GM12878 (cell line): Measurements from ENCODE around the gene ZC3H15. TPM values are rescaled to one million over a fixed set of nuclear protein-coding genes. Genes with fewer than 3 reads are reported as not detected.

Source experiments
- ATAC-seq: fragments of 200-7000 bp; cut with Tn5 transposase; 3 replicates; pipeline ENCODE4 v1.9.1; 2020; ENCODE audit warnings: mild to moderate bottlenecking, moderate library complexity
- BruUV-seq: library from RNA; stranded (reverse); fragments of 400-500 nt; replicated peaks from 2 replicates; lab custom pipeline; 2021; lab: Mats Ljungman, UMichigan
- CTCF ChIA-PET: fragments of 300-600 bp; sonication (Branson Sonifier 250); formaldehyde crosslinking; extraction: SDS; loops from one replicate; lab custom pipeline; 2021; ENCODE audit warnings: inconsistent platforms; lab: Yijun Ruan, JAX
- POLR2A ChIA-PET: fragments of 350-600 bp; formaldehyde crosslinking; extraction: SDS; loops from one replicate; lab custom pipeline; 2021; ENCODE audit warnings: inconsistent platforms; lab: Charles Lee
- RAD21 ChIA-PET: fragments of 300-600 bp; sonication (Branson Sonifier 250); formaldehyde crosslinking; loops from one replicate; lab custom pipeline; 2023; ENCODE audit warnings: antibody characterized with exemption; ENCODE audit not compliant: unreplicated experiment; lab: Charles Lee
- SMC1A ChIA-PET: fragments of 300-600 bp; sonication (Branson Sonifier 250); formaldehyde crosslinking; loops from one replicate; lab custom pipeline; 2023; ENCODE audit not compliant: unreplicated experiment, uncharacterized antibody; lab: Charles Lee
- DNase-seq: peaks from one replicate; pipeline ENCODE4 v3.0.0-alpha.2; 2011; ENCODE audit warnings: low read depth, low spot score
- FAIRE-seq: peaks from 3 replicates; lab custom pipeline; 2011; peaks lifted over from hg19 to GRCh38; lab: Jason Lieb, UNC
- H2AFZ ChIP-seq: 2 replicates; pipeline ENCODE4 v1.6.0; 2011; ENCODE audit warnings: low read depth, low read length, control low read depth; ENCODE audit not compliant: control insufficient read depth
- H3K27ac ChIP-seq: 2 replicates; pipeline ENCODE4 v1.5.1; 2011; ENCODE audit warnings: control low read depth; ENCODE audit not compliant: control insufficient read depth, insufficient read depth
- H3K27me3 ChIP-seq, 2 experiments: replicated peaks in 1 of 2; 2 replicates each; pipeline versions ENCODE4 v1.6.0 to v1.6.1; 2011; ENCODE audit warnings: low read length in 1 of 2; ENCODE audit not compliant: control insufficient read depth in 2 of 2, insufficient read depth in 2 of 2
- H3K36me3 ChIP-seq, 2 experiments: 2 replicates each; pipeline ENCODE4 v1.5.1; 2011; ENCODE audit warnings: low read length in 1 of 2; ENCODE audit not compliant: control insufficient read depth in 2 of 2, insufficient read depth in 2 of 2
- H3K4me1 ChIP-seq: 2 replicates; pipeline ENCODE4 v1.6.1; 2011; ENCODE audit warnings: mild to moderate bottlenecking, low read length, moderate library complexity, mixed read lengths; ENCODE audit not compliant: control insufficient read depth, insufficient read depth
- H3K4me2 ChIP-seq: 2 replicates; pipeline ENCODE4 v1.6.0; 2011; ENCODE audit warnings: control low read depth; ENCODE audit not compliant: control insufficient read depth, insufficient read depth
- H3K4me3 ChIP-seq: fragments of 200-600 bp; sonication (generic); 2 replicates; pipeline ENCODE4 v1.5.1; 2016
- H3K79me2 ChIP-seq: 2 replicates; pipeline ENCODE4 v1.6.0; 2011; ENCODE audit warnings: low read length; ENCODE audit not compliant: control insufficient read depth, insufficient read depth
- H3K9ac ChIP-seq: 2 replicates; pipeline ENCODE4 v1.8.0; 2011; ENCODE audit warnings: low read length, control low read depth, mixed read lengths; ENCODE audit not compliant: control insufficient read depth, insufficient read depth
- H3K9me3 ChIP-seq: replicated peaks from 3 replicates; pipeline ENCODE4 v1.5.1; 2011; ENCODE audit warnings: mild to moderate bottlenecking, low read length; ENCODE audit not compliant: control insufficient read depth, insufficient read depth
- H4K20me1 ChIP-seq: 2 replicates; pipeline ENCODE4 v1.6.0; 2011; ENCODE audit not compliant: control insufficient read depth, insufficient read depth
- BHLHE40 ChIP-seq, 2 experiments: fragments of 450-650 bp in 1 of 2; IDR thresholded peaks; 2 replicates each; pipeline ENCODE4 v1.6.1; 2011 to 2017; ENCODE audit warnings: low read depth in 2 of 2, borderline replicate concordance in 1 of 2, improper control_type of control experiment in 1 of 2, low read length in 1 of 2, mild to moderate bottlenecking in 1 of 2
- DPF2 ChIP-seq: fragments of 450-650 bp; IDR thresholded peaks from 2 replicates; pipeline ENCODE4 v1.6.1; 2017; ENCODE audit warnings: mild to moderate bottlenecking
- EP300 ChIP-seq, 2 experiments: fragments of 150-350 bp in 1 of 2; IDR thresholded peaks; 2 replicates each; pipeline ENCODE4 v1.6.1; 2011 to 2012; ENCODE audit warnings: low read depth in 2 of 2, low read length in 2 of 2, borderline replicate concordance in 1 of 2, improper control_type of control experiment in 1 of 2, inconsistent platforms in 1 of 2; ENCODE audit not compliant: control insufficient read depth in 1 of 2
- PAX5 ChIP-seq: IDR thresholded peaks from 2 replicates; pipeline ENCODE4 v1.6.1; 2011; ENCODE audit warnings: low read depth, low read length, borderline replicate concordance
- RAD51 ChIP-seq: fragments of 450-650 bp; IDR thresholded peaks from 2 replicates; pipeline ENCODE4 v1.6.1; 2016; ENCODE audit warnings: moderate library complexity, mild to moderate bottlenecking, inconsistent platforms
- RB1 ChIP-seq: fragments of 450-650 bp; formaldehyde crosslinking; IDR thresholded peaks from 2 replicates; pipeline ENCODE4 v1.6.1; 2017; ENCODE audit warnings: mild to moderate bottlenecking, borderline replicate concordance
- RFX5 ChIP-seq: IDR thresholded peaks from 2 replicates; pipeline ENCODE4 v1.6.1; 2011; ENCODE audit warnings: low read depth, low read length, improper control_type of control experiment
- SUPT20H ChIP-seq: IDR thresholded peaks from 2 replicates; pipeline ENCODE4 v1.6.1; 2011; ENCODE audit warnings: low read depth, mild to moderate bottlenecking, low read length, moderate library complexity, borderline replicate concordance; ENCODE audit not compliant: control insufficient read depth
- TAF1 ChIP-seq: IDR thresholded peaks from 2 replicates; pipeline ENCODE4 v1.6.1; 2011; ENCODE audit warnings: mild to moderate bottlenecking, low read depth, low read length, borderline replicate concordance
- ZNF217 ChIP-seq: fragments of 450-650 bp; IDR thresholded peaks from 2 replicates; pipeline ENCODE4 v1.6.1; 2017; ENCODE audit warnings: antibody characterized with exemption, mild to moderate bottlenecking
- ZNF24 ChIP-seq: fragments of 450-650 bp; IDR thresholded peaks from 2 replicates; pipeline ENCODE4 v1.6.1; 2017; ENCODE audit warnings: antibody characterized with exemption, mild to moderate bottlenecking
- in situ Hi-C: fragments of 300-500 bp; cut with MboI; formaldehyde crosslinking; loops from 9 replicates; pipeline ENCODE4 v1.14.3; 2018; ENCODE audit warnings: mixed read lengths
- intact Hi-C: fragments of 100-400 bp; cut with micrococcal nuclease; formaldehyde crosslinking; loops from one replicate; pipeline ENCODE4 v1.14.2; 2022; ENCODE audit not compliant: unreplicated experiment
- polyA plus RNA-seq, 11 experiments: library from polyadenylated mRNA; depleted of rRNA in 4 of 11; unstranded in 6 of 11; stranded (reverse) in 5 of 11; fragments of >200 nt; fragmentation: Nextera tagmentation in 4 of 11; fragmentation: Illumina TruSeq in 1 of 11; extraction: Ambion mirVana in 4 of 11; extraction: Trizol in 1 of 11; gene quantifications; 1 replicate in 1 of 11; 2 replicates in 10 of 11; pipeline versions ENCODE4 v1.2.1 to v1.2.3, GENCODE V29; 2011 to 2016; ENCODE audit warnings: inconsistent platforms in 2 of 11, missing spikeins in 2 of 11, low read depth in 1 of 11
- total RNA-seq, 4 experiments: library from RNA; depleted of rRNA in 3 of 4; stranded (reverse); fragments of >200 nt in 3 of 4; fragmentation: Illumina TruSeq in 1 of 4; extraction: Trizol in 1 of 4; gene quantifications; 2 replicates each; pipeline versions ENCODE4 v1.2.1 to v1.2.3, GENCODE V29; 2013 to 2021
- TF ChIP-seq, protein P1 (sequence below): IDR thresholded peaks from 2 replicates; pipeline ENCODE4 v1.6.1; 2011; ENCODE audit warnings: mild to moderate bottlenecking, low read depth, low read length, moderate library complexity; ENCODE audit not compliant: insufficient replicate concordance
- TF ChIP-seq, protein P2 (sequence below): IDR thresholded peaks from 2 replicates; pipeline ENCODE4 v1.6.1; 2011; ENCODE audit warnings: low read depth, mild to moderate bottlenecking, low read length, moderate library complexity, borderline replicate concordance; ENCODE audit errors: extremely low read depth

The ZC3H15 gene
- total and polyA plus RNA-seq, 10 of the 15 experiments (the other 5 are each of a cell fraction or from before 2014, with no cell fraction given) = 51.5 to 152 (median 123) TPM

DNA sequence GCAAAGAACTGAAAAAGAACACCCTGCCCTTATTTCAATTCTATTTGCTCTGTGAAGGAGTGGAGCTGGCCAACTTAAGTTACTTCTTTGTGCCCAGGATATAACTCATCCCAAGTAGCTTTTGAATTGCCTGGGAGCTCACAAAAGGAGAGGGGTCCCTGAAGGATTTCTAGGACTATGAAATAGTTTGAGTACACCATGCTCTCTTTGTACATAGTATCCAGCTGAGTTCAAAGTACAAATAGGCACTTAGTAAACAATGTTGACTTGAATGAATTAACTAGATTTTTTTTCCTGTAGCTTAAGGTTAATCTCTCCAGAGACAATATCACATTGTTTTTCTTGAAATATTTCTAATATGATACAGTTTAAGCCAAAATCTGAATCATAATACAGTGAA lies 47.7 kb downstream of the ZC3H15 start:
- ChIA-PET POLR2A (interaction anchor here (0.6 kb wide), 1 partner anchor 523 kb away, joined by 3 read pairs; no protein-coding TSS in a partner anchor), RAD21 (no interaction called here), CTCF (interaction anchor here (1.5 kb wide), 1 partner anchor 107 kb away, joined by 3 read pairs; no protein-coding TSS in a partner anchor)
- no peak overlapping the region for H3K9ac ChIP-seq
- H3K27me3 ChIP-seq = no peaks in the 10 kb centered on the region
- BruUV-seq = no TSS peak
- no peak for DNase-seq
- H3K27ac ChIP-seq = no peak overlapping the region
- no peaks in the 10 kb centered on the region for H3K4me1 ChIP-seq
- H2AFZ ChIP-seq = no peak overlapping the region
- TF ChIP-seq TAF1 (no peak), RFX5 (no peak), ZNF24 (no peak), RAD51 (no peak), RB1 (no peak), DPF2 (no peak), PAX5 (no peak), EP300 (IDR thresholded peaks at IDR 0.05; ENCODE audit: borderline replicate concordance in 1 of 2, control insufficient read depth in 1 of 2, low read depth in 2 of 2, low read length in 2 of 2) (no peak), BHLHE40 (IDR thresholded peaks at IDR 0.05; ENCODE audit: borderline replicate concordance in 1 of 2, low read depth in 2 of 2, low read length in 1 of 2) (no peak), ZNF217 (no peak), SUPT20H (no peak)
- TF ChIP-seq, protein P1, sequence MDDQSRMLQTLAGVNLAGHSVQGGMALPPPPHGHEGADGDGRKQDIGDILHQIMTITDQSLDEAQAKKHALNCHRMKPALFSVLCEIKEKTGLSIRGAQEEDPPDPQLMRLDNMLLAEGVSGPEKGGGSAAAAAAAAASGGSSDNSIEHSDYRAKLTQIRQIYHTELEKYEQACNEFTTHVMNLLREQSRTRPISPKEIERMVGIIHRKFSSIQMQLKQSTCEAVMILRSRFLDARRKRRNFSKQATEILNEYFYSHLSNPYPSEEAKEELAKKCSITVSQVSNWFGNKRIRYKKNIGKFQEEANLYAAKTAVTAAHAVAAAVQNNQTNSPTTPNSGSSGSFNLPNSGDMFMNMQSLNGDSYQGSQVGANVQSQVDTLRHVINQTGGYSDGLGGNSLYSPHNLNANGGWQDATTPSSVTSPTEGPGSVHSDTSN = no peak
- TF ChIP-seq, protein P2, sequence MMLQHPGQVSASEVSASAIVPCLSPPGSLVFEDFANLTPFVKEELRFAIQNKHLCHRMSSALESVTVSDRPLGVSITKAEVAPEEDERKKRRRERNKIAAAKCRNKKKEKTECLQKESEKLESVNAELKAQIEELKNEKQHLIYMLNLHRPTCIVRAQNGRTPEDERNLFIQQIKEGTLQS = no peak
- TF ChIP-seq, all 136 proteins: peak for 0
- no peak overlapping the region for H3K4me2 ChIP-seq
- no peaks in the 10 kb centered on the region for H3K79me2 ChIP-seq
- in situ Hi-C loops (no loop called here), intact Hi-C loops (no loop called here)
- SMC1A ChIA-PET = interaction anchor here (1.8 kb wide), 1 partner anchor 108 kb away, joined by 5 read pairs; no protein-coding TSS in a partner anchor
- H4K20me1 ChIP-seq = no peaks in the 10 kb centered on the region
- H3K36me3 ChIP-seq = no peaks in the 10 kb centered on the region
- FAIRE-seq (no peak), ATAC-seq (no peak)
- H3K9me3 ChIP-seq = no peaks in the 10 kb centered on the region
- H3K4me3 ChIP-seq = no peak overlapping the region
